Ovary (tissue), 9 donors: Measurements from ENCODE around the gene MAMDC4. TPM values are rescaled to one million over a fixed set of nuclear protein-coding genes. Genes with fewer than 3 reads are reported as not detected.

Experiments used
- DNase-seq, 5 donors: peaks; one replicate each; pipeline ENCODE4 v3.0.0-alpha.2; 2019 to 2020
- H3K27ac ChIP-seq, 2 donors: fragments of 200-600 bp; one replicate each; pipeline versions ENCODE4 v1.5.1 to v1.8.0; 2019 to 2022
- H3K27me3 ChIP-seq: fragments of 200-600 bp; one replicate; pipeline ENCODE4 v1.8.0; 2022
- H3K36me3 ChIP-seq: fragments of 200-600 bp; sonication (generic); one replicate; pipeline ENCODE4 v1.5.1; 2019
- H3K4me1 ChIP-seq: one replicate; pipeline ENCODE4 v1.8.1; 2013; ENCODE audit warnings: mild to moderate bottlenecking, moderate library complexity; ENCODE audit not compliant: insufficient read depth
- H3K4me3 ChIP-seq: fragments of 200-600 bp; sonication (generic); one replicate; pipeline ENCODE4 v1.5.1; 2017
- H3K9me3 ChIP-seq, 2 donors: fragments of 200-600 bp in 1 of 2; sonication (generic) in 1 of 2; one replicate each; pipeline versions ENCODE4 v1.5.1 to v1.8.1; 2013 to 2019; ENCODE audit warnings: mild to moderate bottlenecking in 1 of 2, moderate library complexity in 1 of 2
- CTCF ChIP-seq, 3 donors: fragments of 450-650 bp in 2 of 3; fragments of 200-600 bp in 1 of 3; IDR thresholded peaks; one replicate each; pipeline versions ENCODE4 v1.5.1 to v1.8.0; 2016 to 2022; ENCODE audit warnings: antibody characterized with exemption in 3 of 3, mild to moderate bottlenecking in 1 of 3
- EP300 ChIP-seq: sonication (generic); formaldehyde crosslinking; IDR thresholded peaks from one replicate; pipeline ENCODE4 v1.6.1; 2017; ENCODE audit warnings: antibody characterized with exemption
- POLR2A ChIP-seq: fragments of 450-650 bp; IDR thresholded peaks from one replicate; pipeline ENCODE4 v1.6.1; 2017; ENCODE audit warnings: antibody characterized with exemption, mild to moderate bottlenecking, moderate library complexity
- WGBS, 3 donors: extraction: QIAGEN DNeasy Blood & Tissue Kit in 1 of 3; methylation state at CpG; one replicate each; pipeline versions ENCODE4 v1.1.5 to v1.1.7; 2013 to 2017; 5-methylcytosine and 5-hydroxymethylcytosine counted together
- intact Hi-C, 4 donors: fragments of 100-400 bp; cut with DNase I; formaldehyde crosslinking; loops; one replicate each; pipeline versions ENCODE4 v1.11.0 to v1.15.1; 2022 to 2023
- polyA plus RNA-seq, 2 donors: library from polyadenylated mRNA; stranded (reverse); fragments of 200-250 nt in 1 of 2; fragments of 350-450 nt in 1 of 2; fragmentation: Illumina TruSeq in 1 of 2; extraction: RNeasy Lipid Tissue Mini Kit (QIAGEN cat#74804) in 1 of 2; gene quantifications; one replicate each; pipeline ENCODE4 v1.2.3, GENCODE V29; 2013 to 2014
- total RNA-seq, 7 donors: library from RNA; depleted of rRNA in 2 of 7; stranded (reverse); fragments of >200 nt in 2 of 7; fragmentation: NEBNext Ultra II Directional in 3 of 7; extraction: Animal tissue kit (Norgen Biotek cat#: 25700) in 3 of 7; gene quantifications; one replicate each; pipeline versions ENCODE4 v1.1.0 to v1.2.4, GENCODE V29; 2016 to 2023
- donor health status: DM: no; HTN: no; CAD: no; lungs with moderate emphysema.
- donor health status: DM: no; HTN: no; CAD: no.
- donor health status: Bipolar disorder and iron deficiency.
- donor health status: DM: yes; HTN: yes; CAD: no.
- donor health status: DM: no; HTN: no; CAD: no.
- donor health status: DM: yes; HTN: yes; CAD: no.

Gene MAMDC4
- total and polyA plus RNA-seq, 9 donors = 0.15 to 31.4 (median 2.5) TPM

GRCh38 chr9:136838314-136839228, 13.6 kb upstream of the MAMDC4 start:
- TF ChIP-seq EP300 (no peak), POLR2A (no peak), CTCF (IDR thresholded peaks at IDR 0.05) (no peak)
- no peaks in the 10 kb centered on the region for H3K36me3 ChIP-seq
- WGBS, 3 donors = 75 to 80% (median 80%) methylated on average over 27 to 29 of the region's 29 CpGs
- H3K9me3 ChIP-seq = no peaks in the 10 kb centered on the region
- intact Hi-C loops = no loop called here
- no peak for DNase-seq
- no peaks in the 10 kb centered on the region for H3K27me3 ChIP-seq
- no peak overlapping the region for H3K27ac ChIP-seq
- H3K4me1 ChIP-seq = peaks cover 5% of the 10 kb centered on the region
- no peak overlapping the region for H3K4me3 ChIP-seq

GRCh38 chr9:136839229-136840139, 12.7 kb upstream of the MAMDC4 start:
- Histone ChIP-seq H3K27me3 (no peaks in the 10 kb centered on the region), H3K36me3 (no peaks in the 10 kb centered on the region), H3K4me3 (no peak overlapping the region), H3K27ac (no peak overlapping the region), H3K9me3 (no peaks in the 10 kb centered on the region), H3K4me1 (peaks cover 8% of the 10 kb centered on the region)
- WGBS, 3 donors = 76 to 85% (median 78%) methylated on average over 36 of the region's 36 CpGs
- intact Hi-C loops = loop anchor here in 1 of 4 donors (10.0 kb wide), 2 partner anchors 45 to 105 kb away; partner anchors contain the start of genes C8G, CCDC183, FBXW5 and TMEM141
- TF ChIP-seq CTCF (IDR thresholded peaks at IDR 0.05) (no peak), EP300 (no peak), POLR2A (no peak)
- DNase-seq = no peak

GRCh38 chr9:136840140-136840876, 11.8 kb upstream of the MAMDC4 start:
- Histone ChIP-seq H3K27me3 (no peaks in the 10 kb centered on the region), H3K4me3 (no peak overlapping the region), H3K27ac (no peak overlapping the region), H3K36me3 (no peaks in the 10 kb centered on the region), H3K9me3 (no peaks in the 10 kb centered on the region), H3K4me1 (peaks cover 8% of the 10 kb centered on the region)
- intact Hi-C loops = loop anchor here in 1 of 4 donors (10.0 kb wide), 2 partner anchors 46 to 104 kb away; partner anchors contain the start of genes C8G, CCDC183, FBXW5 and TMEM141
- no peak for DNase-seq
- 61 to 69% (median 65%) methylated on average over 31 to 32 of the region's 32 CpGs for WGBS, 3 donors
- TF ChIP-seq EP300 = no peak
- TF ChIP-seq CTCF (IDR thresholded peaks at IDR 0.05) = no peak
- TF ChIP-seq POLR2A = no peak
